CD4-positive, alpha-beta T cell (primary cell): Measurements from ENCODE around the gene PRKAR1B. TPM values are rescaled to one million over a fixed set of nuclear protein-coding genes. Genes with fewer than 3 reads are reported as not detected.

Experiments used
- ATAC-seq: fragments of 200-7000 bp; cut with Tn5 transposase; one replicate; pipeline ENCODE4 v1.10.0; 2022; ENCODE audit warnings: mild to moderate bottlenecking; ENCODE audit not compliant: poor library complexity
- CTCF ChIA-PET: fragments of 350-600 bp; sonication (Branson Sonifier 250); formaldehyde crosslinking; loops from one replicate; lab custom pipeline; 2021; ENCODE audit warnings: antibody characterized with exemption, inconsistent platforms; lab: Charles Lee
- POLR2A ChIA-PET: fragments of 350-600 bp; sonication (Branson Sonifier 250); formaldehyde crosslinking; loops from one replicate; lab custom pipeline; 2021; ENCODE audit warnings: antibody characterized with exemption, inconsistent platforms; lab: Charles Lee
- DNase-seq, 14 experiments: peaks; one replicate each; pipeline ENCODE4 v3.0.0-alpha.2; 2013 to 2020; ENCODE audit warnings: mixed read lengths in 2 of 14
- H3K27ac ChIP-seq, 2 donors: one replicate each; pipeline versions ENCODE4 v1.5.1 to v1.7.0; 2013; ENCODE audit warnings: low read length in 2 of 2, low read depth in 1 of 2, mild to moderate bottlenecking in 1 of 2
- H3K27me3 ChIP-seq, 2 experiments: 1 replicate in 1 of 2; 2 replicates in 1 of 2; pipeline versions ENCODE4 v1.6.1 to v1.7.0; 2013; ENCODE audit warnings: low read length in 2 of 2, control low read depth in 1 of 2, mild to moderate bottlenecking in 1 of 2, moderate library complexity in 1 of 2; ENCODE audit not compliant: insufficient read depth in 2 of 2, control insufficient read depth in 1 of 2
- H3K36me3 ChIP-seq: one replicate; pipeline ENCODE4 v1.6.1; 2013; ENCODE audit warnings: low read length, control low read depth; ENCODE audit not compliant: insufficient read depth
- H3K4me1 ChIP-seq: one replicate; pipeline ENCODE4 v1.6.1; 2013; ENCODE audit warnings: low read length, control low read depth; ENCODE audit not compliant: insufficient read depth
- H3K4me3 ChIP-seq: one replicate; pipeline ENCODE4 v1.5.1; 2013; ENCODE audit warnings: mild to moderate bottlenecking, low read length, moderate library complexity
- H3K9me3 ChIP-seq, 2 experiments: 1 replicate in 1 of 2; 2 replicates in 1 of 2; pipeline versions ENCODE4 v1.6.1 to v1.7.0; 2013; ENCODE audit warnings: low read length in 2 of 2, mild to moderate bottlenecking in 2 of 2, control low read depth in 1 of 2, moderate library complexity in 1 of 2; ENCODE audit not compliant: control insufficient read depth in 1 of 2, insufficient read depth in 1 of 2
- H3K27ac Mint-ChIP-seq: one replicate; pipeline ENCODE4 v1.8.0; 2020; ENCODE audit warnings: mixed read lengths
- H3K27me3 Mint-ChIP-seq: one replicate; pipeline ENCODE4 v1.8.0; 2021; ENCODE audit warnings: mixed read lengths
- H3K36me3 Mint-ChIP-seq: one replicate; pipeline ENCODE4 v1.8.0; 2021; ENCODE audit warnings: low read depth, mixed read lengths
- H3K4me1 Mint-ChIP-seq: one replicate; pipeline ENCODE4 v1.8.0; 2021; ENCODE audit warnings: low read depth, mixed read lengths
- H3K4me3 Mint-ChIP-seq: one replicate; pipeline ENCODE4 v1.8.0; 2020; ENCODE audit warnings: mild to moderate bottlenecking, mixed read lengths
- H3K9me3 Mint-ChIP-seq: one replicate; pipeline ENCODE4 v1.8.0; 2020; ENCODE audit warnings: mixed read lengths
- CTCF ChIP-seq: fragments of 200-600 bp; IDR thresholded peaks from one replicate; pipeline ENCODE4 v1.8.0; 2022; ENCODE audit warnings: antibody characterized with exemption, mild to moderate bottlenecking
- intact Hi-C, 2 experiments: fragments of 100-400 bp; cut with DNase I in 1 of 2; cut with micrococcal nuclease in 1 of 2; formaldehyde crosslinking; loops; one replicate each; pipeline versions ENCODE4 v1.15.1 to v1.9.0; 2023 to 2025; cut with DNase I, micrococcal nuclease
- total RNA-seq, 174 experiments: library from RNA in 2 of 174; stranded (reverse) in 2 of 174; gene quantifications; one replicate each; pipeline ENCODE4 v1.2.3 and lab custom pipeline; 2021 to 2026

Gene PRKAR1B
- total RNA-seq, 2 experiments from 2014 or later = 18.8 to 19.5 TPM

GRCh38 chr7:596819-597182 lies 130.3 kb downstream of the PRKAR1B start:
- DNase-seq = no peak
- no peaks in the 10 kb centered on the region for H3K27me3 ChIP-seq
- Mint-ChIP-seq H3K27me3 (no peaks in the 10 kb centered on the region), H3K9me3 (no peaks in the 10 kb centered on the region), H3K4me1 (peaks cover 33% of the 10 kb centered on the region), H3K27ac (peak overlapping the region; percentile 44), H3K36me3 (peaks cover 5% of the 10 kb centered on the region), H3K4me3 (no peak overlapping the region)
- H3K4me1 ChIP-seq = peaks cover 46% of the 10 kb centered on the region
- intact Hi-C loops = no loop called here
- no peak for TF ChIP-seq CTCF
- H3K36me3 ChIP-seq = no peaks in the 10 kb centered on the region
- H3K27ac ChIP-seq = no peak overlapping the region
- no peak overlapping the region for H3K4me3 ChIP-seq
- ChIA-PET POLR2A (interaction anchor here (0.9 to 2.5 kb wide), 2 partner anchors 22 kb away, joined by 3 to 9 read pairs; no protein-coding TSS in a partner anchor), CTCF (no interaction called here)
- no peak for ATAC-seq
- H3K9me3 ChIP-seq = peaks cover 0 to 12% of the 10 kb centered on the region in 2 experiments

DNA sequence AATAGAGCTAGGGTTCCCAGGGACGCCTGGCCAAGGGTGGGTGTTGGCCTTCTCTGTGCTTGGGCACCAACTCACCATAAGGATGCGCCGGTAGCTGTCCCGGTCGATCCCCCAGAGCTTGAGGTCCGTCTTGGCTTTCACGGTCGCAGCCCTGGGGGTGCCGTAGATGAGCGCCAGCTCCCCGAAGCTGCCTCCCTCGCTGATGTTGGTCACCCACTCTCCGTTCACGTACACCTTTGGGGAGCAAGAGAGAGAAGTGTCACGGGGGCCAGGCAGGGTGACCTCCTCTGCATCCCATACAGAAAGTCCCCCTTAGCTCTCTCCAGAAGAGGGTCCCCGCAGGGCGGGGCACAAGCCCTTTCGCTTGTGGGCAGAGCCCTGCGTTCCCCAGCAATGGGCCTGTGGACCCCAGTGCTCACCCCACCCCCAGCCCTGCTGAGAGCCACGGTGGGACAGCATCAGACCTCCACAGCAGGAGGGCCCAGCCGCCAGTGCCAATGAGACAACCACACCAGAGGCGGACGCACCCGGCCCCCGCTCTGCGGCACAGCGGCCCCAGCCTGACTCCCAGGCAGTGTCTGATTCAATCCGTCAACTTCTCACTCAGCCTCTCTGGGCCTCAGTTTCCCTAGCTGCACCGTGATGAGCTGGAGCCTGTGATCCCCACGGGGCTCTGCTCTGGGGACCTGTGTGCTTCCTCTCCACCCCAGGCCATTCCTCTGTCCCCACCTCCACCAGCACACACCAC lies 130.8 kb downstream of the PRKAR1B start:
- ChIA-PET POLR2A (interaction anchor here (1.6 to 2.5 kb wide), 2 partner anchors 8 to 22 kb away, joined by 5 to 9 read pairs; no protein-coding TSS in a partner anchor), CTCF (no interaction called here)
- no peak overlapping the region for H3K4me3 ChIP-seq
- peaks cover 0 to 12% of the 10 kb centered on the region in 2 experiments for H3K9me3 ChIP-seq
- no peaks in the 10 kb centered on the region for H3K27me3 ChIP-seq
- Mint-ChIP-seq H3K27me3 (no peaks in the 10 kb centered on the region), H3K36me3 (peaks cover 5% of the 10 kb centered on the region), H3K4me1 (peaks cover 28% of the 10 kb centered on the region), H3K9me3 (no peaks in the 10 kb centered on the region), H3K4me3 (no peak overlapping the region), H3K27ac (no peak overlapping the region)
- no peak for ATAC-seq
- no peak for DNase-seq
- H3K36me3 ChIP-seq = no peaks in the 10 kb centered on the region
- intact Hi-C loops = no loop called here
- H3K27ac ChIP-seq = no peak overlapping the region
- peaks cover 40% of the 10 kb centered on the region for H3K4me1 ChIP-seq
- TF ChIP-seq CTCF = no peak

DNA sequence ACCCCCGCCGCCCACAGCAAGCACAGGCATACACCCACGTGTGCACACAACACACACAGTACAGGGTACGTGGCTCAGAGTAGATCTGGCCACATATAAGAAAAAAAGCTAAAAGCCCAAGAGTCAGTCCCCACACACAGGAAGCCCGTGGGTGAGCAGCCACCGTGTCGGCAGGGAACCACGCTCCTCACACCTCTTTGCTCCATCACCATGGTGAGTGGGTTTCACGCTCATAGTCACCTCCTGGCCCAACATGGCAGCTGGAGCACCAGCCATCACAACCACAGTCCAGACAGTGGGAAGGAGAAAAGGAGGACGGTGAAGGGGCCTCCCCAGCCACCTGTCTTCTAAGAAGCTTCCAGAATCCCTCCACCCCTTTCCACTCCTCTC lies 131.5 kb downstream of the PRKAR1B start:
- no peaks in the 10 kb centered on the region for H3K9me3 Mint-ChIP-seq
- no peaks in the 10 kb centered on the region for H3K27me3 ChIP-seq
- no peak for TF ChIP-seq CTCF
- ATAC-seq (peak; percentile 24), DNase-seq (peak in 1 of 14 experiments; percentile 30)
- peaks cover 34% of the 10 kb centered on the region for H3K4me1 ChIP-seq
- H3K27me3 Mint-ChIP-seq = no peaks in the 10 kb centered on the region
- peaks cover 5% of the 10 kb centered on the region for H3K36me3 Mint-ChIP-seq
- ChIA-PET POLR2A (interaction anchor here (1.6 to 2.5 kb wide), 2 partner anchors 9 to 23 kb away, joined by 5 to 9 read pairs; no protein-coding TSS in a partner anchor), CTCF (no interaction called here)
- no peak overlapping the region for H3K27ac Mint-ChIP-seq
- H3K4me3 ChIP-seq = no peak overlapping the region
- intact Hi-C loops = no loop called here
- peaks cover 24% of the 10 kb centered on the region for H3K4me1 Mint-ChIP-seq
- peaks cover 0 to 12% of the 10 kb centered on the region in 2 experiments for H3K9me3 ChIP-seq
- no peak overlapping the region for H3K4me3 Mint-ChIP-seq
- no peaks in the 10 kb centered on the region for H3K36me3 ChIP-seq
- H3K27ac ChIP-seq = no peak overlapping the region
